ENCODE data around the gene THRB. TPM values are rescaled to one million over a fixed set of nuclear protein-coding genes. Genes with fewer than 3 reads are reported as not detected.

Gene THRB
- total and polyA plus RNA-seq, 8 donors, result 3.6 to 47.3 (median 14.5) TPM

GRCh38 chr3:24385012-24385615 is 109.5 kb downstream of the THRB start:
- Histone ChIP-seq H3K9me3 (no peaks in the 10 kb centered on the region), H3K4me1 (peaks cover 7 to 30% (median 15%) of the 10 kb centered on the region in 4 donors), H3K27ac (no peak overlapping the region), H3K4me3 (no peak overlapping the region), H3K27me3 (no peaks in the 10 kb centered on the region), H3K36me3 (no peaks in the 10 kb centered on the region)
- TF ChIP-seq POLR2A (IDR thresholded peaks at IDR 0.05), result no peak
- TF ChIP-seq EP300 (IDR thresholded peaks at IDR 0.05), result no peak
- no peak for TF ChIP-seq POLR2AphosphoS5 (IDR thresholded peaks at IDR 0.05)
- intact Hi-C loops (cut with DNase I; ENCODE audit: low total_unique reads), result no loop called here
- no peak for DNase-seq
- 80 to 88% (median 86%) methylated on average over 2 of the region's 2 CpGs for WGBS, 5 donors

DNA sequence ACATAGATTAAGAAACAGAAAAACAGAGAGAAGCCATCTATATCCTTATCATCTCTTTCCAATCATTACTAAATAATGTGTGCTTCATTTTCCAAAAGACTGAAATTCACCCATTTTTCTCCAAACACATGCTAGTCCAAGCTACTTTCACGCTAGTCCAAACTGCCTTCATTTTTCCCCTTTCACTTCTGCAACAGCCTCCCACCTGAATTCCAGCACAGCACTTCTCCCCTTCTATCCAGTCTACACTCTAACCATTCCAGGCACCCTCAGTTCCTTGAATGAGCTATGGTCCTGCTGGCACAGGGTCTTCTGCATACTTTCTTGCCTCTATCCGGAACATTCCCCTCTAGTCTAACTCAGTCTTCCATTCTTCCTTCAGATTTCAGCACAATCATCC is 112.0 kb downstream of the THRB start:
- intact Hi-C loops (cut with DNase I; ENCODE audit: low total_unique reads), result no loop called here
- no peak for DNase-seq
- TF ChIP-seq CTCF (IDR thresholded peaks at IDR 0.05) (no peak), POLR2AphosphoS5 (IDR thresholded peaks at IDR 0.05) (no peak), POLR2A (IDR thresholded peaks at IDR 0.05) (no peak), EP300 (IDR thresholded peaks at IDR 0.05) (no peak)
- Histone ChIP-seq H3K4me1 (peaks cover 0 to 29% (median 6%) of the 10 kb centered on the region in 4 donors), H3K9me3 (no peaks in the 10 kb centered on the region), H3K27ac (no peak overlapping the region), H3K27me3 (no peaks in the 10 kb centered on the region), H3K4me3 (no peak overlapping the region), H3K36me3 (no peaks in the 10 kb centered on the region)
- 95 to 98% (median 96%) methylated on average over 2 of the region's 2 CpGs for WGBS, 5 donors

DNA sequence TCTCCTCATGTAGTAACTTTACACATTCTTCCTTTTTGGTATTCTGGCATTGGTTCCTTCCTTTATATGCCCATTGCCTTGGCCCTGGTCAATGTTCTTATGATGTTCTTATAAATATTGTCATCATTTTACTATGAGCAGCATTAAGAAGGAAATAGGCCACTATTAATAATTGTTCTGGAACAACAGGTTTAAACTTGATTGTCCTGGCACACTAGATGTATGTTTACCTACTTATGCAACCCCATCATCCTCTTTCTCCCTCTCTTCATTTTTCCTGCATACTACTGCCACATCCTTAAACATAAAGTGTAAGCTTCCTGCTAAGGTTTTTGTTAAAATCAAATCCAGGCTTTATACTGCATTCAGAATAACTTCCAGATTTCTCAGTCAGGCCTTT is 114.7 kb downstream of the THRB start:
- Histone ChIP-seq H3K27me3 (no peaks in the 10 kb centered on the region), H3K9me3 (no peaks in the 10 kb centered on the region), H3K36me3 (no peaks in the 10 kb centered on the region), H3K4me3 (no peak overlapping the region), H3K27ac (no peak overlapping the region), H3K4me1 (peaks cover 9 to 48% (median 24%) of the 10 kb centered on the region in 4 donors)
- no peak for DNase-seq
- intact Hi-C loops (cut with DNase I; ENCODE audit: low total_unique reads), result no loop called here
- TF ChIP-seq POLR2AphosphoS5 (IDR thresholded peaks at IDR 0.05) (no peak), CTCF (IDR thresholded peaks at IDR 0.05) (no peak), POLR2A (IDR thresholded peaks at IDR 0.05) (no peak), EP300 (IDR thresholded peaks at IDR 0.05) (no peak)

DNA sequence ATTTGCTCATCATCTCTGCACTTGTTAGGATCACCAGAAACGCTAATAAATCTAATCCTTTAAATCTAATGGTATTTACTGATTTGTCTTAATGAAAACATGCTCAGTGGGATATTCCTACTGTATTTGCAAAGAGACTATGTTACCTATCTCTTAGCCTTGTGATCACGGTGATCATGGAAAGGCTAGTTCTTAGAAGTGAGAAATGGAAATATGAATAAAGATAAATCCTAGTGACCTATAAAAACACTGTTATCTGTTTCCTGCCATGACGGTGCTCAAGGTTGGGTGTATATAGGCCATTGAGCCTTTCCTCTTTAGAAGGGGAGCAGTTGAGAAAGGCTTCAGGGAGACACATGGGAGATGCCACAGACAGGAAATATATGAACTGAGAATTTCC is 116.3 kb downstream of the THRB start:
- no peaks in the 10 kb centered on the region for H3K9me3 ChIP-seq
- no peak overlapping the region for H3K27ac ChIP-seq
- intact Hi-C loops (cut with DNase I; ENCODE audit: low total_unique reads), result no loop called here
- no peak for DNase-seq
- peaks cover 9 to 58% (median 27%) of the 10 kb centered on the region in 4 donors for H3K4me1 ChIP-seq
- no peaks in the 10 kb centered on the region for H3K27me3 ChIP-seq
- no peak overlapping the region for H3K4me3 ChIP-seq
- H3K36me3 ChIP-seq, result no peaks in the 10 kb centered on the region
- whole genome bisulfite sequencing, 5 donors, result 44 to 71% (median 54%) methylated on average over 3 of the region's 3 CpGs
- TF ChIP-seq EP300 (IDR thresholded peaks at IDR 0.05) (no peak), POLR2A (IDR thresholded peaks at IDR 0.05) (no peak), POLR2AphosphoS5 (IDR thresholded peaks at IDR 0.05) (no peak)

DNA sequence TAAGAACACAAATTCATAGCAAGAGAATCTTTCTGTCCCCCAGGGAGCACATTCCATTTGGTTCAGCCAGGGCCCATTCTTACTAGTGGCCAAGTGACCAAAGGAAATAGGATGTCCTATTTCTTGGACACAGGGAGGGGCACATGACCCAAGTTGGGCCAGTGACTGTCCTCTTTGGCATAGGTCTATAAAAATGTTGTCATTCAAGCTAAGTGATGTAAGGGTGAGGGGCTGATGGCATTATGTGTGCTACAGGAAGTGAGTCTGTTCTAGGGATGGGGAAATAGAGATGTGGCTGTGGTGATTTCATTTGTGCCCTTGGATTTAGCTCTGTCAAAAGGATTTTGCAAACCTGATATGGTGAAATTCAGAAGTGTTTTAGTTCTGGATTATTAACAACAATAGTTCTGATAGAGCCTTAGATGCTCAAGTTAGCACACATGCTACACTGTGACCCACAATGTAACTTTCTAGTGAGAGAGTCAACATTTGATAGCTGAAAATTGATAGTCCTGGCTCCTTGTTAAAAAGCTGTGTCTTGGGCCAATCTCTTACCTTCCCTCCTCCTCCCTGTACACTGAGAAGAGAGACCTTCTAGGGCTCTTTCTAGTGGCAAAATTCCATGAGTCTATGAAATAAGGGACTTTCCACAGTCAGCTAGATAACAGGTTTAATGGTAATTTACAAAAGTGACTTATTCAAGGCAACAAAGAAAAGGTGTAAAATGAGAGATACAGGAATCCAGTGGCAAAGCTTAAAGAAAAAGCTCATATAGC is 117.2 kb downstream of the THRB start:
- TF ChIP-seq EP300 (IDR thresholded peaks at IDR 0.05) (no peak), POLR2AphosphoS5 (IDR thresholded peaks at IDR 0.05) (peak in 1 of 3 donors; percentile 25)
- no peak for DNase-seq
- H3K4me1 ChIP-seq, result peaks cover 9 to 67% (median 30%) of the 10 kb centered on the region in 4 donors
- H3K4me3 ChIP-seq, result no peak overlapping the region
- intact Hi-C loops (cut with DNase I; ENCODE audit: low total_unique reads), result no loop called here
- no peaks in the 10 kb centered on the region for H3K36me3 ChIP-seq
- no peaks in the 10 kb centered on the region for H3K9me3 ChIP-seq
- no peaks in the 10 kb centered on the region for H3K27me3 ChIP-seq
- H3K27ac ChIP-seq, result peak overlapping the region in 2 of 5 donors; percentile 5 to 6
